GM21717 (cell line): ENCODE measurements around the gene POP4.

ENCODE experiments used
- ATAC-seq: cut with Tn5 transposase; IDR thresholded peaks from one replicate; pipeline ENCODE4 v1.9.1; 2021; ENCODE audit warnings: mild to moderate bottlenecking, moderate library complexity; ENCODE audit not compliant: unreplicated experiment

The POP4 gene

GRCh38 chr19:29660835-29661234 is 54.8 kb downstream of the POP4 start:
- no peak for ATAC-seq

GRCh38 chr19:29662278-29662603 is 56.2 kb downstream of the POP4 start:
- no peak for ATAC-seq

GRCh38 chr19:29662604-29663404 is 56.7 kb downstream of the POP4 start:
- no peak for ATAC-seq

GRCh38 chr19:29663861-29664752 is 58.0 kb downstream of the POP4 start:
- no peak for ATAC-seq

GRCh38 chr19:29664753-29665214 is 58.7 kb downstream of the POP4 start:
- no peak for ATAC-seq

- ATAC-seq, result peak; percentile 78
Measured at GRCh38 chr19:29665215-29665825, 59.2 kb downstream of the POP4 start, which contains the start of gene PLEKHF1. PLEKHF1 (plus strand) TSS chr19:29665461; CDS start chr19:29673840, 8,379 bp downstream.

- peak; percentile 15 for ATAC-seq
Measured at GRCh38 chr19:29665826-29666577, 59.9 kb downstream of the POP4 start.
